DOHH2 (cell line): ENCODE measurements around the gene PPP1R12A.

Experiments used
- CTCF ChIP-seq: fragments of 200-600 bp; sonication (generic); IDR thresholded peaks from one replicate; pipeline ENCODE4 v1.5.1; 2014; ENCODE audit warnings: antibody characterized with exemption, mild to moderate bottlenecking, low read depth, low read length; ENCODE audit not compliant: poor library complexity, severe bottlenecking
- EZH2phosphoT487 ChIP-seq: fragments of 200-600 bp; sonication (generic); IDR thresholded peaks from 2 replicates; pipeline ENCODE4 v1.6.1; 2017; ENCODE audit warnings: borderline replicate concordance, mild to moderate bottlenecking, antibody characterized with exemption, low read length, moderate library complexity, mixed read lengths

GRCh38 chr12:79874665-79875064 lies 60.2 kb downstream of the PPP1R12A start:
- TF ChIP-seq CTCF (no peak), EZH2phosphoT487 (no peak)
